Sigmoid colon (tissue), 7 donors: ENCODE measurements around the gene RPL38. TPM values are rescaled to one million over a fixed set of nuclear protein-coding genes. Genes with fewer than 3 reads are reported as not detected.
A peak's percentile ranks its signal among the peaks of the same experiment; 100 is the strongest.

ENCODE experiments used
- DNase-seq: peaks from one replicate; pipeline ENCODE4 v3.0.0-alpha.2; 2019
- H3K27ac ChIP-seq, 4 donors: fragments of 200-600 bp; sonication (generic); one replicate each; pipeline ENCODE4 v1.5.1; 2016 to 2019; ENCODE audit warnings: mild to moderate bottlenecking in 1 of 4
- H3K27me3 ChIP-seq, 3 donors: fragments of 200-600 bp; sonication (generic); one replicate each; pipeline ENCODE4 v1.5.1; 2019; ENCODE audit warnings: mild to moderate bottlenecking in 1 of 3
- H3K36me3 ChIP-seq, 4 donors: fragments of 200-600 bp; sonication (generic); one replicate each; pipeline ENCODE4 v1.5.1; 2016 to 2019
- H3K4me1 ChIP-seq, 4 donors: fragments of 200-600 bp; sonication (generic); one replicate each; pipeline ENCODE4 v1.5.1; 2017 to 2019
- H3K4me3 ChIP-seq, 4 donors: fragments of 200-600 bp; sonication (generic); one replicate each; pipeline ENCODE4 v1.5.1; 2017 to 2019; ENCODE audit warnings: mild to moderate bottlenecking in 2 of 4, moderate library complexity in 1 of 4
- H3K9me3 ChIP-seq, 4 donors: fragments of 200-600 bp in 3 of 4; sonication (generic) in 3 of 4; one replicate each; pipeline versions ENCODE4 v1.5.1 to v1.6.1; 2013 to 2019
- CTCF ChIP-seq, 4 experiments: fragments of 450-650 bp in 3 of 4; fragments of 200-600 bp in 1 of 4; IDR thresholded peaks; one replicate each; pipeline ENCODE4 v1.5.1; 2016 to 2019; ENCODE audit warnings: antibody characterized with exemption in 4 of 4, mild to moderate bottlenecking in 3 of 4, moderate library complexity in 2 of 4
- EP300 ChIP-seq, 4 donors: sonication (generic); formaldehyde crosslinking; IDR thresholded peaks; one replicate each; pipeline ENCODE4 v1.6.1; 2017; ENCODE audit warnings: antibody characterized with exemption in 4 of 4
- POLR2A ChIP-seq, 2 donors: fragments of 450-650 bp; IDR thresholded peaks; one replicate each; pipeline ENCODE4 v1.6.1; 2016; ENCODE audit warnings: antibody characterized with exemption in 2 of 2, mild to moderate bottlenecking in 2 of 2, moderate library complexity in 2 of 2
- POLR2AphosphoS5 ChIP-seq, 4 donors: sonication (generic); formaldehyde crosslinking; IDR thresholded peaks; one replicate each; pipeline ENCODE4 v1.6.1; 2017; ENCODE audit warnings: antibody characterized with exemption in 4 of 4
- WGBS, 2 donors: extraction: QIAGEN DNeasy Blood & Tissue Kit; methylation state at CpG; one replicate each; pipeline ENCODE4 v1.1.7; 2013; 5-methylcytosine and 5-hydroxymethylcytosine counted together
- intact Hi-C: fragments of 100-400 bp; cut with DNase I; formaldehyde crosslinking; loops from one replicate; pipeline ENCODE4 v1.15.1; 2023
- polyA plus RNA-seq, 3 donors: library from polyadenylated mRNA; stranded (reverse); fragments of 200-250 nt; gene quantifications; one replicate each; pipeline ENCODE4 v1.2.3, GENCODE V29; 2013
- total RNA-seq, 4 donors: library from RNA; depleted of rRNA; stranded (reverse); fragments of >200 nt; gene quantifications; one replicate each; pipeline ENCODE4 v1.1.0, GENCODE V29; 2016
- donor health status: healthy with polysubstance abuse.
- donor health status: Bipolar disorder and iron deficiency.
- donor health status: healthy.

RPL38 gene
- total and polyA plus RNA-seq, 7 donors, result 215 to 2,321 (median 718) TPM

DNA sequence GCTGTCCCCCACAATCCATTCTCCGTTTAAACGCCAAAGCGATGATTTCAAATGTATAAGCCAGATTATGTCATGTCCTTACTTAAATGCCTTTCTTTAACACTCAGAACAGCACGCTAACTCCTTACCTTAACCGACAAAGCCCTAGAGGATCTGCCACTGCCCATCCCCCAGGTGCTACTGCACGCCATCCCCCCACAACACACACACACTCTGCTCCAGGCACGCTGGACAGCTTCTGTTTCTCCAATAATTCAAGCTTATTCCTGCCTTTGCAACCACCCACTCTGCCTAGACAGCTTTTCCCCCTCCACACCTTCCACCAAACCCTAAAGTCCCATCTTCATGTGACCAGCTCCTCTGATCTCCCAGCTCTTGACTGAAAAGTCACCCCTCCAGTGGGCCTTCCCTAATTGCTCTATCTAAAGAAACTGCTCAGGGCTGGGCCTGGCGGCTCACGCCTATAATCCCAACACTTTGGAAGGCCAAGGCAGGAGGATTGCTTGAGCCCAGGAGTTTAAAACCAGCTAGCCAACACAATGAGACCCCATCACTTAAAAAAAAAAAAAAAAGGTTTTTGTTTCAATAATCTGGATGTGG, 38.9 kb upstream of the RPL38 start:
- H3K27ac ChIP-seq, result no peak overlapping the region
- intact Hi-C loops, result no loop called here
- H3K36me3 ChIP-seq, result no peaks in the 10 kb centered on the region
- no peaks in the 10 kb centered on the region for H3K4me1 ChIP-seq
- no peak for DNase-seq
- 84 to 91% methylated on average over 9 of the region's 9 CpGs for WGBS, 2 donors
- no peak overlapping the region for H3K4me3 ChIP-seq
- TF ChIP-seq CTCF (IDR thresholded peaks at IDR 0.05), result no peak
- no peak for TF ChIP-seq POLR2A (IDR thresholded peaks at IDR 0.05)
- no peak for TF ChIP-seq POLR2AphosphoS5 (IDR thresholded peaks at IDR 0.05)
- H3K27me3 ChIP-seq, result peaks cover 0 to 16% (median 0%) of the 10 kb centered on the region in 3 donors
- no peaks in the 10 kb centered on the region for H3K9me3 ChIP-seq

DNA sequence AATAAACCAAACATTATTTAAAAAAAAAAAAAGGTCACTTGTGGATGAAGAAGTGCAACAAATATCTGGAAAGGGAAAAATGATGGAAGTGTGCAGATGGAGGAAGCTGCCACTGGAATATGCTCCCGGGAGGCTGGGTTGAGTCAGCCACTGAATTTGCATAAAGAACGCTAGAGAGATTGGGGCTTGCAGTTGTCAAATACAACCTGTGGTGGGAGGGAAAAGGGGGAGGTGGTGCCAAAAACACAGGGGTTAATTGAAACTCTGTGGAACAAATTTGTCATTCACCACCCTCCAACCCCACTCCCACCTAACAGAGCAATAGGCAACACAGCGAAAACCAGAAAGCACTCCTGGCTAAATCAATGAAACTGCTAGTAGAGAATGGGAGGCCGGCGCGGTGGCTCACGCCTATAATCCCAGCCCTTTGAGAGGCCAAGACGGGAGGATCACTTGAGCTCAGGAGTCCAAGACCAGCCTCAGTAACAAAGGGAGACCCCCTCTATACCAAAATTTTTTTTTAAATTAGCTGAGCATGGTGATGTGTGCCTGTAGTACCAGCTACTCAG, 37.6 kb upstream of the RPL38 start:
- intact Hi-C loops, result no loop called here
- peaks cover 0 to 8% (median 0%) of the 10 kb centered on the region in 3 donors for H3K27me3 ChIP-seq
- no peaks in the 10 kb centered on the region for H3K9me3 ChIP-seq
- no peak overlapping the region for H3K27ac ChIP-seq
- WGBS, 2 donors, result 72 to 76% methylated on average over 8 of the region's 8 CpGs
- TF ChIP-seq CTCF (IDR thresholded peaks at IDR 0.05) (no peak), POLR2AphosphoS5 (IDR thresholded peaks at IDR 0.05) (no peak), EP300 (IDR thresholded peaks at IDR 0.05) (no peak), POLR2A (IDR thresholded peaks at IDR 0.05) (no peak)
- H3K4me3 ChIP-seq, result no peak overlapping the region
- peak; percentile 40 for DNase-seq
- H3K36me3 ChIP-seq, result no peaks in the 10 kb centered on the region
- H3K4me1 ChIP-seq, result no peaks in the 10 kb centered on the region

- DNase-seq, result no peak
- 79 to 81% methylated on average over 1 of the region's 1 CpG for WGBS, 2 donors
Measured at GRCh38 chr17:74170924-74171323, 32.6 kb upstream of the RPL38 start.

GRCh38 chr17:74172700-74173099, 30.8 kb upstream of the RPL38 start:
- TF ChIP-seq POLR2AphosphoS5 (IDR thresholded peaks at IDR 0.05) (no peak), CTCF (IDR thresholded peaks at IDR 0.05) (no peak)
- no peak overlapping the region for H3K27ac ChIP-seq
- DNase-seq, result no peak
- 19 to 44% methylated on average over 3 of the region's 3 CpGs for WGBS, 2 donors
- no peaks in the 10 kb centered on the region for H3K36me3 ChIP-seq
- no peaks in the 10 kb centered on the region for H3K4me1 ChIP-seq
- H3K27me3 ChIP-seq, result peaks cover 8 to 32% (median 10%) of the 10 kb centered on the region in 3 donors
- H3K4me3 ChIP-seq, result no peak overlapping the region
- H3K9me3 ChIP-seq, result no peaks in the 10 kb centered on the region
- intact Hi-C loops, result no loop called here

More at GRCh38 chr17:74170924-74171323, 32.6 kb upstream of the RPL38 start:
- Histone ChIP-seq H3K9me3 (no peaks in the 10 kb centered on the region), H3K4me3 (no peak overlapping the region), H3K27ac (no peak overlapping the region), H3K4me1 (no peaks in the 10 kb centered on the region), H3K36me3 (no peaks in the 10 kb centered on the region), H3K27me3 (peaks cover 4 to 22% (median 6%) of the 10 kb centered on the region in 3 donors)
- intact Hi-C loops, result no loop called here
- TF ChIP-seq EP300 (IDR thresholded peaks at IDR 0.05) (no peak), POLR2AphosphoS5 (IDR thresholded peaks at IDR 0.05) (no peak), POLR2A (IDR thresholded peaks at IDR 0.05) (no peak), CTCF (IDR thresholded peaks at IDR 0.05) (no peak)
